IMR-90 (cell line): ENCODE results near the gene CPED1. TPM values are rescaled to one million over a fixed set of nuclear protein-coding genes. Genes with fewer than 3 reads are reported as not detected.

Source experiments
- ATAC-seq: fragments of 200-7000 bp; cut with Tn5 transposase; 2 replicates; pipeline ENCODE4 v1.9.1; 2020; ENCODE audit warnings: low read depth, mild to moderate bottlenecking, moderate library complexity
- BruUV-seq: library from RNA; stranded (reverse); fragments of 400-500 nt; replicated peaks from 2 replicates; lab custom pipeline; 2021; lab: Mats Ljungman, UMichigan
- CTCF ChIA-PET: fragments of 300-600 bp; formaldehyde crosslinking; extraction: SDS; loops from one replicate; lab custom pipeline; 2021; ENCODE audit warnings: antibody characterized with exemption; lab: Yijun Ruan, JAX
- POLR2A ChIA-PET: fragments of 300-600 bp; sonication (Branson Sonifier 250); formaldehyde crosslinking; loops from one replicate; lab custom pipeline; 2022; ENCODE audit warnings: antibody characterized with exemption; ENCODE audit not compliant: unreplicated experiment; lab: Charles Lee
- DNase-seq: peaks from one replicate; pipeline ENCODE4 v3.0.0; 2013
- H2AFZ ChIP-seq: replicated peaks from 2 replicates; pipeline ENCODE3; 2013; ENCODE audit warnings: low read length, mild to moderate bottlenecking; ENCODE audit not compliant: poor library complexity
- H2AK5ac ChIP-seq: 2 replicates; pipeline ENCODE4 v1.6.1; 2013; ENCODE audit warnings: low read depth, low read length, inconsistent platforms
- H2AK9ac ChIP-seq: replicated peaks from 2 replicates; pipeline ENCODE3; 2013; ENCODE audit warnings: mild to moderate bottlenecking, low read depth, low read length, moderate library complexity; ENCODE audit not compliant: poor library complexity
- H2BK120ac ChIP-seq: 2 replicates; pipeline ENCODE4 v1.6.1; 2013; ENCODE audit warnings: low read depth, low read length, inconsistent platforms
- H2BK15ac ChIP-seq: 3 replicates; pipeline ENCODE4 v1.6.1; 2013; ENCODE audit warnings: low read depth, low read length, inconsistent platforms
- H2BK20ac ChIP-seq: 2 replicates; pipeline ENCODE4 v1.6.1; 2013; ENCODE audit warnings: low read depth, mild to moderate bottlenecking, inconsistent platforms, low read length, moderate library complexity
- H2BK5ac ChIP-seq: 2 replicates; pipeline ENCODE4 v1.6.1; 2013; ENCODE audit warnings: mild to moderate bottlenecking, low read depth, low read length, inconsistent platforms; ENCODE audit not compliant: poor library complexity, severe bottlenecking
- H3K14ac ChIP-seq: replicated peaks from 2 replicates; pipeline ENCODE4 v1.6.1; 2013; ENCODE audit warnings: low read depth, low read length, inconsistent platforms
- H3K18ac ChIP-seq: 2 replicates; pipeline ENCODE4 v1.6.1; 2013; ENCODE audit warnings: low read depth, low read length, control low read depth
- H3K23ac ChIP-seq: 2 replicates; pipeline ENCODE4 v1.6.1; 2013; ENCODE audit warnings: low read depth, low read length, inconsistent platforms
- H3K27ac ChIP-seq: 2 replicates; pipeline ENCODE4 v1.5.1; 2013; ENCODE audit warnings: mild to moderate bottlenecking, control low read depth, low read length; ENCODE audit not compliant: insufficient read depth
- H3K27me3 ChIP-seq: 2 replicates; pipeline ENCODE4 v1.6.1; 2013; ENCODE audit warnings: low read length; ENCODE audit not compliant: control insufficient read depth, insufficient read depth
- H3K36me3 ChIP-seq: 2 replicates; pipeline ENCODE4 v1.6.1; 2013; ENCODE audit warnings: low read length, mixed read lengths; ENCODE audit not compliant: control insufficient read depth, insufficient read depth
- H3K4ac ChIP-seq: 2 replicates; pipeline ENCODE4 v1.6.1; 2013; ENCODE audit warnings: low read depth, low read length, inconsistent platforms
- H3K4me1 ChIP-seq: 2 replicates; pipeline ENCODE4 v1.6.1; 2013; ENCODE audit warnings: low read length, mixed read lengths; ENCODE audit not compliant: control insufficient read depth, insufficient read depth
- H3K4me2 ChIP-seq: 2 replicates; pipeline ENCODE4 v1.6.1; 2013; ENCODE audit warnings: low read depth, mild to moderate bottlenecking, control low read depth, low read length, moderate library complexity
- H3K4me3 ChIP-seq: 2 replicates; pipeline ENCODE4 v1.5.1; 2013; ENCODE audit warnings: low read depth, mild to moderate bottlenecking, control low read depth, low read length, moderate library complexity; ENCODE audit not compliant: insufficient read depth
- H3K56ac ChIP-seq: 2 replicates; pipeline ENCODE4 v1.6.1; 2013; ENCODE audit warnings: low read length, inconsistent platforms; ENCODE audit not compliant: insufficient read depth; ENCODE audit errors: extremely low read depth
- H3K79me1 ChIP-seq, 2 experiments: 2 replicates each; pipeline ENCODE4 v1.6.1; 2013; ENCODE audit warnings: low read length in 2 of 2, inconsistent platforms in 1 of 2, low read depth in 1 of 2
- H3K9ac ChIP-seq: 2 replicates; pipeline ENCODE4 v1.6.1; 2013; ENCODE audit warnings: low read depth, low read length, control low read depth
- H3K9me1 ChIP-seq: 2 replicates; pipeline ENCODE4 v1.6.1; 2013; ENCODE audit warnings: low read length, inconsistent platforms; ENCODE audit not compliant: insufficient read depth
- H3K9me3 ChIP-seq: 2 replicates; pipeline ENCODE4 v1.6.1; 2013; ENCODE audit warnings: low read length; ENCODE audit not compliant: control insufficient read depth, insufficient read depth
- H4K20me1 ChIP-seq: 2 replicates; pipeline ENCODE4 v1.6.1; 2013; ENCODE audit warnings: low read length, inconsistent platforms; ENCODE audit not compliant: insufficient read depth
- H4K5ac ChIP-seq: 2 replicates; pipeline ENCODE4 v1.6.1; 2013; ENCODE audit warnings: mild to moderate bottlenecking, low read depth, low read length, control low read depth
- H4K8ac ChIP-seq, 2 experiments: 2 replicates each; pipeline ENCODE4 v1.6.1; 2013; ENCODE audit warnings: low read depth in 2 of 2, low read length in 2 of 2, control low read depth in 1 of 2, inconsistent platforms in 1 of 2
- H4K91ac ChIP-seq: 2 replicates; pipeline ENCODE4 v1.6.1; 2013; ENCODE audit warnings: low read depth, low read length, inconsistent platforms; ENCODE audit not compliant: insufficient read depth
- CHD1 ChIP-seq: IDR thresholded peaks from 2 replicates; pipeline ENCODE4 v1.6.1; 2012; ENCODE audit warnings: low read depth, low read length, improper control_type of control experiment
- RCOR1 ChIP-seq: IDR thresholded peaks from 2 replicates; pipeline ENCODE4 v1.6.1; 2012; ENCODE audit warnings: mild to moderate bottlenecking, low read length, improper control_type of control experiment; ENCODE audit not compliant: insufficient replicate concordance
- WGBS, 2 experiments: methylation state at CpG; one replicate each; pipeline versions ENCODE4 v1.1.5 to v1.1.7; 2013; ENCODE audit warnings: missing lambda C conversion rate in 2 of 2; ENCODE audit not compliant: insufficient read length in 1 of 2; ENCODE audit errors: extremely low coverage in 2 of 2; 5-methylcytosine and 5-hydroxymethylcytosine counted together
- dilution Hi-C: fragments of 300-500 bp; cut with HindIII; formaldehyde crosslinking; loops from one replicate; pipeline ENCODE4 v1.14.3; 2018; ENCODE audit warnings: low sequenced_read_pairs; ENCODE audit not compliant: unreplicated experiment
- in situ Hi-C: fragments of 300-500 bp; cut with MboI; formaldehyde crosslinking; loops from 3 replicates; pipeline ENCODE4 v1.14.3; 2019; ENCODE audit warnings: low sequenced_read_pairs, inconsistent platforms, mixed read lengths
- intact Hi-C: fragments of 100-400 bp; cut with micrococcal nuclease; formaldehyde crosslinking; loops from 2 replicates; pipeline ENCODE4 v1.10.0; 2022
- polyA plus RNA-seq, 3 experiments: library from polyadenylated mRNA; depleted of rRNA; stranded (reverse); fragments of >200 nt; gene quantifications; 2 replicates each; pipeline ENCODE4 v1.2.3, GENCODE V29; 2012; ENCODE audit warnings: low replicate concordance in 1 of 3
- total RNA-seq: library from RNA; depleted of rRNA; stranded (reverse); fragments of >200 nt; gene quantifications from 2 replicates; pipeline ENCODE4 v1.2.3, GENCODE V29; 2012

CPED1 gene
- total and polyA plus RNA-seq, 2 of the 4 experiments (the other 2 are of a cell fraction) = 31.2 to 96.8 TPM

GRCh38 chr7:121101621-121102020, 113.1 kb downstream of the CPED1 start:
- Histone ChIP-seq H2BK15ac (no peak overlapping the region), H3K27me3 (no peaks in the 10 kb centered on the region), H3K18ac (no peak overlapping the region), H3K14ac (no peak overlapping the region), H3K9me3 (no peaks in the 10 kb centered on the region), H3K23ac (no peak overlapping the region), H3K56ac (no peak overlapping the region), H3K79me1 (peaks cover 0 to 21% of the 10 kb centered on the region in 2 experiments; a peak in 3 of 4 replicates), H3K4me3 (no peak overlapping the region), H3K27ac (no peak overlapping the region), H2AK9ac (no peak overlapping the region), H2AK5ac (no peak overlapping the region), H3K4ac (no peak overlapping the region), H2BK5ac (no peak overlapping the region), H3K4me2 (no peak overlapping the region), H3K9ac (no peak overlapping the region), H3K9me1 (no peaks in the 10 kb centered on the region), H4K91ac (no peak overlapping the region), H3K36me3 (peaks cover 7% of the 10 kb centered on the region), H2BK120ac (no peak overlapping the region), H4K8ac (no peak overlapping the region), H3K4me1 (no peaks in the 10 kb centered on the region), H4K20me1 (no peaks in the 10 kb centered on the region), H2BK20ac (no peak overlapping the region), H2AFZ (no peak overlapping the region), H4K5ac (no peak overlapping the region; the same call in 1 of the 2 replicates)
- dilution Hi-C loops (no loop called here), intact Hi-C loops (no loop called here), in situ Hi-C loops (loop anchor here (5.0 kb wide), 1 partner anchor 294 kb away; no protein-coding TSS in a partner anchor)
- ChIA-PET CTCF (interaction anchor here (0.6 kb wide), 1 partner anchor 95 kb away, joined by 3 read pairs; no protein-coding TSS in a partner anchor), POLR2A (interaction anchor here (0.6 kb wide), 2 partner anchors 67 to 75 kb away, joined by 4 to 9 read pairs; no protein-coding TSS in a partner anchor)
- WGBS, 2 experiments = no CpG with 5 or more reads among the region's 2 CpGs
- ATAC-seq = no peak
- TF ChIP-seq CHD1 (no peak), RCOR1 (no peak)
- no TSS peak for BruUV-seq
- DNase-seq = no peak
